HG02642 (cell line): ENCODE data around the gene RBMS1.

Source experiments
- ATAC-seq: cut with Tn5 transposase; IDR thresholded peaks from one replicate; pipeline ENCODE4 v1.9.1; 2021; ENCODE audit warnings: mild to moderate bottlenecking; ENCODE audit not compliant: unreplicated experiment, poor library complexity

The RBMS1 gene

DNA sequence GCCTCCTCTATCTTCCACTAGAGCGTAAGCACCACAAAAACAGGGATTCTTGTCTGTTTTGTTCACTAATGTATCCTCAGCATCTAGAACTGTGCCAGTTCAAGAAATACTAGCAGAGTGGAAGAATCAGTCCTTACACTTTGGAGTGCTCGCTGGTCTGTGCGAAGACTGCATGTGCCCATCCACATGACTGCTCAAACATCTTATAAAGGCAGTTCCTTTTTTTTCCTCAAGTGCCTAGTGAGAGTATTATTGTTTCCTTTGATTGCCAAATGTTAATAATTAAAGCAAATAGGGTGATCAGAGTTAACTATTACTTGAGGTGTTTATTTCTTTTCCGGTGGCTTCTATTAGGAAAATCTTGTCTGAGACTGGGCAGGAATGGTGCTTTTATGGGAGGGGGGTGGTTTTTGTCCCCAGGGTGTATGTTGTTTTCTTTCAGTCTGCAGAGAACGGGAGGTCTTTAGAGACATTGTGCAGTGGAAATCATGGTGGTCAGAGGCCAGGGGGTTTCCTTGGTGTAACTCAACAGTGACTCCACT is 247.9 kb downstream of the RBMS1 start:
- ATAC-seq, result no peak

DNA sequence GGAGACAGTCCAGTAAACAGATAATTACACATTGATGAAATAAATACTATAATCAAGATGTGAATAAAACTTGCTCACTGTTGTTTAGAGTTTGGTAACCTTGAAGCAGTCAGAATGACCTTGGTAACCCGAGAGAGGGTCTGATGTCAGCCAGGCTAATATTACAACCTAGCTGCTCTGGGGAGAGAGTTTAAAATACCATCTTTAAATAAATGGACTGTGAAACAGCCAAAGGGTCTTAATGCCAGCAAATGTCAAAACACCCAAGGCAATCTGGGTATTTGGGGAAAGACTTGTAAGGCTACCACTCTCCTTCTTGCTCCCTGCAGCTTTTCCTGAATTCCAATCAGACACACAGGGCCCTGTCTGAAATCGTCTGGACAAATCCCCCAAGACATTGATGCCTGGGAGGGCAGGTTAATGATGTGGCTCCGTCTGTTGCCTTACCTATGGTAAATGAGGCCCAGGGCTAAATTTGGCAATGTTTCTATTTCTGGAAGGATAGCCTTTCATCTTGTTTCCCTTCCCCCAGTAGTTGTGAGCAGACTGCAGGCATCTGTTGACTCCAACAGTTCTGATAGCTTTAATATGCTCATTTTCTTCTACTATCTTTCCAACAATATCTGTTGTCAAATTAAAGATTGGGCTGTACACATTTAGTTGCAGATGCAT is 250.6 kb downstream of the RBMS1 start:
- ATAC-seq, result no peak

DNA sequence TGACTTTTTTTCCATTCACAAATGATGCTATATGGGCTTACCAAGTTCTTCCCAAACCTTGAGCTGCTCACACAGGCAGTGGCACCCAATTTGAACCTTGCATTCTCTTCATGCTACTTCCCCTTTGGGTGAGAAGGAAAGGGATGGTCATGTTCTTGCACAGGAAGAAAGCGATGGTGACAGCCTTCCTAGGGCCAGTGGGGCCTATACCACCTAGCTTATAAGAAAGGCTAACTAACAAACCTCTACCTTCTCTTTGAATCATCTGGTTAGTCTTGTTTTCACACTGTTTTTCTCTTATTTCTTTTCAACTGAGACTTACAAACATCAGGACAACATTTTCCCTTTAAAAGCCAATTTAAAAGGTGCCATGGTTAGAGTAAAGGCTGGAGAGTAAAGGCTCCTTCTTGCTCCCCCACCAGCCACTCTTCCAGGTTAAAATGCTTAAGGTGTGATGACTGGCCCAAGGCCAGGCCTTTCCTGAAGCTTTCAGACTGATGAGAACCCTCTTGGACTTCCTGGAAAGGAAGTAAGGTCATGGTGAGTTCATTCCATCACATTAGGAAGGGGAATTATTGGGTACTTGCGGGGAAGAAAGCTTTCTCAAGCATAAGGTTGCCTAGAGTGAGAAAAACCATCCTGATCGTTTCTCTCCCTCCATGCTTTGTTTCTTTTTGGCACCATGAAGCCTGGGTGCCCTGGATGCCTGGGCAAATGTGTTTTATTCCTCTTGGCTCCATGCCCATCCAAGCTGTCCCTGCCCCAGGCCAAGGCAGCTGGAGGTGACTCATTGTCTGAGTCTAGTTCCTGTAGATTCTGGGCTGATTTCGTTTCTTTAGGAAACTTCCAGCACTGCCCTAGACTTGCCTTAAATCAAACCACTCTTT is 252.1 kb downstream of the RBMS1 start:
- ATAC-seq, result no peak

DNA sequence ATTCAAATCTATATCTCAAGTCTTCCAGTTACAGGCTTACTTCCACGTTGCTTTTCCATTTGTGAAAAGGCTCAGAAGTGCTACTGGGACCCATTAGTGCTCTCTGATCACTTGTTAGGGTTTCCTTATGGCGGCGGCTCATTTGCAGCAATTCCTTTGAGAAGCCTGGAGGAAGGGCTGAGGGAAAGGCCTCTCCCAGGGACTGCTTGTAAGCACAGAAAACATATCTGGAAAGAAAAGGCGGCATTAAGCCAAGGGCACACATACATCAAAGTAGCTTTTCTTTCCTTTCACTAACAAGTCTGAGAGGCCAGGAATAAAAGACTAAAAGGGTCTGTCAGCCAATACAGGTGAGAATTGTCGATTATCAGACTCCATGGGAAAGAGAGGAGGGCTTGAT is 254.2 kb downstream of the RBMS1 start:
- no peak for ATAC-seq

DNA sequence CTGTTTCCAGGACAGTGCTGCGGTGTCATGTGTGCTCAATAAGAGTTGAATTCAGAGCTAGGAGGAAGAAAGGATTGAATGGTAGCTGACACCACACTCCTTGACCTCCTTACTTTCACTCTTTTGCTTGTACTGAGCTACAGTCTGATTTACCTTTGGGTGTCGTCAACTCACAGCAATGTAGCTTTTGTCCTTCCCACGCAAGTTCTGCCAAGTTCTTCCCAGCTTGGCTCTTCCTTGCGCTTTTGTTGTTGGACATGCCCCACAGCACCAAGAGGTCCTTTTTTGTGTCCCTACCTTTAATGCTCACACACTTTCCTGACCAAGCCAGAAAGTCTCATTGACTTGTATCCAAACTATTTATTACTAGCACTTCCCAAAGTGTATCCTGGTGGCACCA is 255.2 kb downstream of the RBMS1 start:
- ATAC-seq, result no peak

DNA sequence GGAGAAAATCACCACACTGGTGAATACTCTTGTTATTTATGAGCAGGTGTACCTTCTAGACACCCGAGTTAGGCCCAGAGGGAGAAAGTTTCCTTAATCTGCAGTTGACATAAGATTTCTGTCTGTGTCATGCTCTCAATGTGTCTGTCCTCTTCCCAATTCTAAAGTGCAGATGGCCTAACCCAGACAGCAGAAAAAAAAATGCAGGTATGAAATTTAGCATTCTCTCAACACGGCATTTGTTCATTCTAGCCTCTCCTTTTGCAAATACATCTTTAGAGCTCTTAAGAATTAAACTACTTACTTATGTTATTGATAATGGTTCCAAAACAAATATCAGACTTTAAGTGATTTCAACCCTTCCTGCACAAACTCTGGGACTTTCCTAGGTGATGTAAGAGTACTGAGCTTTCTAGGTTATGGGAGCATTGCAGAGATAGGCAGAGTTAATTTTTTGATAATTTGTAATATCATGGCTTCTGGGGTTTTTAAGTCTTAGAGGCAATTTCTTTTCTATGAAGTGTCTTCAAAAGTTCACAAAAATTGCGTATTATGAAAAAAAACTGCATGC is 260.6 kb downstream of the RBMS1 start:
- no peak for ATAC-seq

DNA sequence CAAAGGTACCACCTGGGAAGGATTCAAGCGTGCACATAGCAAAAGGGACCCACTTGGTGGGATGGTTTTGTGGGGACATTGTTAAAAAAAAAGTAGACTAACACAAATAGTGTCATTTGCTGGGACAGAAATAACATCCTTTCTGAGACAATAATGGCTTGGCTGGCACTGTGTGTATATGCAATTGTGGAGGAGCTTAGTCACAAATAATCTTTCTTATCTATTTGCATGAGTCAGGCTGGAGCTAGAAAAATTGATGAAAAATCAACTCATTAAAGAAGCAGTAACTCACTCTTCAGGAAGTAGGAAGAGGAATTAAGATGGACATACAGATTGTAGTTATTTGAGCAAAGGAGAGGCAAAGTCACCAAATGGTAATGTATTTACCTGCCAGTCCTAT is 264.0 kb downstream of the RBMS1 start:
- no peak for ATAC-seq

DNA sequence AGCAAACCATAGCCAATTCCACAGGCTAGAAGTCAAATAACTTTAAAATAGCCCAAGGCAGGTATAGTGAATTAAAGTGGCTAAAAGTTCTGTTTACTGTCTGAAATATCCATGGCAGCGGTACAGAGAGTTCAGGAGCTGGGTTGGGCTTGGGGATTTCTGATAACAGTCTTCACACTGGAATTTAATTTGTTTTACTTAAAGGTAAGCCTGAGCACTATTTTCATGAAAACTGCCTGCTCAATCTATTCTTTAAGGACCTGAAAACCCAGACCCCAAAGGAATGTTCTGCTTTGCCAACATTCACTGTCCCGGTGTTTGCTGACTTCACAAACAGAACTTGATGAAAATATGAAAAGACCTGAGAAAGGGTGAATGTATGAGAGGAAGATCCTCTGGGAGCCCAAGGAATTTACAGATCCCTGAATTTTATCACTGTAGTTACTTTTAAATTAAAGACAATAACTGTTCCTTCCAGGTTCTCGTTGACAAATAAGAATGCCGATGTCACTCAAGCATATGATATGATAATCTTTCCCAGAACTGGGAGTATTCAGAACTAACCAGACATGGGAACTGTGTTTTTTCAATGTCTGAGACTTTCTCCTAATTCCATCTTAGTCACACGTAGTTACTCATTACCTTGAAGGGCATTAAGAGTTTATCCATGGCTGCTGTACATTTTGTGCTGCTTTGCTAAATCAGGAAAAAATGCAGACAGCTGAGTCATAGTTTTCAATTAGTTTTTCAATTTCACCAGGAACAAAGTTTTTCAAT is 265.3 kb downstream of the RBMS1 start:
- ATAC-seq, result no peak

DNA sequence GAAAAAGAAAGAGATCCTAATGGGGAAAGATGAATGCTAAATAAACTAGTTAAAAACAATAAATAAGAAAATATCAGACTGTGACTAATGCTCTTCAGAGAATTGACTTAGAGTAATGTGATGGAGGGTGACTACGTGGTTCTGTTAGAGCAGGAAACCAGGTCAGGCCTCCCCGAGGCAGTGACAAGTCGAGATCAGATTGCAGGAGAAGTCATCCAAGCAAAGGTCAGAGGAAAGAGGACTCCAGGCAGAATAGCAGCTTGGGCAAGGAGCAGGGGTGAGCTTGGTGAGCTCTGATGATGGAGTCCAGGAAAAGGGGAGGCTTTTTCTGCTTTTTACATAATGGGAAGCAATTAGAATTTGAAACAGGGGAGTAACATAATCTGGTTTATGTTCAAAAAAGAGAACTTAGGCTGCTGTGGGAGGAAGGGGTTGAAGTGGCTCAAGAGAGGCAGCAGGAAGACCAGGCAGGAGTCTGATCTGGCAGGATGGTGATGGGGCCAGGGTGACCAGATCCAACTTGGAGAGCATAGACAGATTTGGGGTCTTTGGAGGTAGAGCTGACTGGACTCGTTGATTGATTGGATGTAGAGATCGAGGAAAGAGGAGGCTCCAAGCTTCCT is 266.2 kb downstream of the RBMS1 start:
- no peak for ATAC-seq

DNA sequence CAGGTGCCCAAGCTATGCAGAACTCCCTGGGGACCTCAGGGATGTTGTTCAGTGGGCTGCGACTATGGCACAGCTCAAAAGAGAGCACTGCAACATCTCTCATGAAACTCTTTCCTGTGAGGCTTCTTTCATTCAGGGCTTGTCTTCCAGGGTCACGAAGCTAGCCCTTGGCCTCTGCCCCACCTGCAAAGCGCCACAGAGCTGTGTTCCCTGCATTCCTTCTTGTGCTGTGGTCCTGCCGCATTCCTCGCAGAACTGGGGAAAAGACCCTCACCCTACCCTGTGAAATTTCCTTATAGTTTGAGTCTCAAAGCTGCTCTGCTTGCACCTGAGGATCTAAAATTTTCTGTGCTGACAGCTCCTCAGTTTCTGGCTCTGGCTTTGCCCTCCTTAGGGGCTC is 267.2 kb downstream of the RBMS1 start:
- ATAC-seq, result no peak

DNA sequence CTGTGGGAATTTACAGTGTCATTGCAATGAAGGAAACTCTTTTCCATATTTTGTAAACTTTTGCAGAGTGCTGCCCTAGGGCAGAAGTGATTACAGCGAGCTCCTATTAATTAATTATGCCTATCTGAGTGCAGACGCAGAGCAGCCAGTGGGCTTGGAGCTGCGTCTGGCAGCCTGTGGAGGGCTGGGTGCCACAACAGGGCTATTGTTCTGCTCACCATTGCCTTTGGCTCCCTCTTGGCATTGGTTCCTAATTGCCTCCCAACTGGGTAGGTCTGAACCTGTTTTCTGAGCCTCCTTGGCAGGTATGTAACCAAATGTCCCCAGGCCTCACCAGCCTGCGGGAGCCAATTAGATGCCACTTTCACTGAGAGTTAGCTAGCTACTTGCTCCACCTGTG is 267.9 kb downstream of the RBMS1 start:
- ATAC-seq, result no peak

DNA sequence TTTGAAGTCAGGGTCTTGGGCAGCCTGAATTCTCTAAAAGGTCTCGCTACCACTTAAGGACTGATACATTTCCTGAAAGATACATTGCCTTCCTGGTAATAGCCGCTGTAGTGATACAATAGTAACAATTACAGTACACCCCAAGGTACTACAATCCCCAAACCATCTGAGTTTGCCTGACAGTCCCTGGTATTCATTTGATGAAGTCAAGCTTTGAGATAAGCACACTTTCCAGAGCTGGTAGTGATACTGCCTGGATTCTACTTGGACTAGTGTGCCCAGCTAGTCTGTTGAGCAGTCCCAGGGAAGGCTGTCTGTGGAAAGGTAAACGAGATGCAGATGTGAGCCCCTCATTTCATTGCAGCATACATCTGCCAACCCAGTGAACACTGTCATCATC is 269.1 kb downstream of the RBMS1 start:
- ATAC-seq, result no peak

DNA sequence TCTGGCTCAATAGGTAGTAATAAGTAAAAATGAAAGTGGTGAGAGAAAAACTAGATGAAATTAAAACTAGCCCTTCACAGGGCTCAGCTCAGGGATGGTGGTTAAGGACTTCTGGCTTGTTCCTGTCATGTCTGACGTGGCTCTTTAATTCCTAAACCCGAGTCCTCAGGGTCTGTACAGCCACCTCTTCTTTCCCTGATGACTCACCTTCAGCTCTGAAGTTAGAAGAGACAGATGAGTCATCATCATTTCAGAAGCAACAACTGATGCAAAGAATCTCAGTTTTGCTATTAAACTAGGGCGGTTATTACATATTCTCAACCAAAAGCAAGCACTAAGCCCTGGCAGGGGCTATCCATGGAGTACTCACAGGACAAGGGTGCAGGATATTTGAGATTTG is 269.5 kb downstream of the RBMS1 start:
- peak; percentile 95 for ATAC-seq

DNA sequence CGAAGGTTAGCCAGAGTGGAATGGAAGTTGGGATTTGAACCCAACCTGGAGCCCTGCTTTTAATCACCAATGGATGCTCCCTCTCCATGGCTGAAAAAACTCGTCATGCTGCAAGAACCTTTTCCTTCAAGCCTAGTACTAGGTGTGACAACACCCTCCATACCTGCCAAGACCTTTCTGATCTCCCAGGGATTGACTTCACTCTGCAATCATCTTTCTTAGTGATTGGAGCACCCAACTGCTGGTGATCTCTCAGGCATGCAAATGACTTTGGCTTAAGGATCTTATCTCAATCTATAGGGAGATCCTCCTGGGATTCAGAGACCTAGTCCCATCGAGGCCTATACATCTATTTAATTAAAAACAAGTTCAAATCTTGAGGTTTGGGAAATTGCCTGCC is 270.0 kb downstream of the RBMS1 start:
- ATAC-seq, result no peak

DNA sequence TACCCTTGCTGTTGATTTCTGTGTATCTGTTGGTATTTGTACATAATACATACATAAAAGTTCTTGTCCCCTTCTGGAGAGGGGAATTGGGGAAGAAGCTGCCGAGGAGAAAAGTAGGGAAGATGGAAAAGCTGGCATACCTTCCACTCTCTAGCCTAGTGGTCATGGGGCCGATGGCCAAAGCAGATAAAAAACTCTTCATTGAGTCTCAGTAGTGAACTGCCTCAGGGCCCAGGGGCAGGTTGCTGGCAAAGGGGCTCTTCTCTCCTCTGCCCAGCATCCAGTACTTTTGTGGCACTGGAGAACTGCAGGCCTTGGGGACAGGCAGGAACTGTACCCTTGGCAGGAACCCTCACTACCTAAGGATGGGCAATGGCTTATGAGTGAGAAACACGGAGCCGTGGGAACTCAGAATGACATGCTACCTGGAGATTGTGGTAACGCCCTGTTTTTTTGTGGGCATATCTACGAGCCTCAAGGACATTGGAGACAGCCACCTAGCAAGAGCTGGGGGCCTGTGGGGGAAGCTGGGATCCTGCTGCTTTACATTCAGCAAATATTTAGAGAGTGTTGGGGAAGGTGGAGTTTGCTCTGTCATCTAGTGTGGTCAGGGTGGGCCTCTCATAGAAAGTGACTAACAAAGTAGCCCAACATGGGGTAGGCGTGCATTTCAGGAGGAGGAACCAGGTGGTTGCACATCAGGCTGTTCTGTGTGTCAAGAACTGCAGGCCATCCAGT is 270.9 kb downstream of the RBMS1 start:
- ATAC-seq, result no peak
